Hepatocyte (in vitro differentiated cells): Measurements from ENCODE around the gene CNOT9. TPM values are rescaled to one million over a fixed set of nuclear protein-coding genes. Genes with fewer than 3 reads are reported as not detected.
A peak's percentile ranks its signal among the peaks of the same experiment; 100 is the strongest.

Experiments
- DNase-seq: peaks from one replicate; pipeline ENCODE4 v3.0.0-alpha.2; 2016; ENCODE audit warnings: low spot score
- H2AFZ ChIP-seq: fragments of 200-600 bp; sonication (generic); 2 replicates; pipeline ENCODE4 v1.6.0; 2016; ENCODE audit warnings: antibody characterized with exemption, mild to moderate bottlenecking
- H3K27ac ChIP-seq: fragments of 200-600 bp; sonication (generic); 2 replicates; pipeline ENCODE4 v1.5.1; 2016; ENCODE audit warnings: mild to moderate bottlenecking
- H3K27me3 ChIP-seq: fragments of 200-600 bp; sonication (generic); 2 replicates; pipeline ENCODE4 v1.6.1; 2016
- H3K36me3 ChIP-seq: fragments of 200-600 bp; sonication (generic); replicated peaks from 2 replicates; pipeline ENCODE4 v1.5.1; 2016; ENCODE audit warnings: low read depth; ENCODE audit not compliant: insufficient read depth
- H3K4me1 ChIP-seq: fragments of 200-600 bp; sonication (generic); 2 replicates; pipeline ENCODE4 v1.5.1; 2016; ENCODE audit warnings: mild to moderate bottlenecking, moderate library complexity; ENCODE audit not compliant: insufficient read depth
- H3K4me2 ChIP-seq: fragments of 200-600 bp; sonication (generic); 2 replicates; pipeline ENCODE4 v1.6.0; 2016
- H3K4me3 ChIP-seq: fragments of 200-600 bp; sonication (generic); 2 replicates; pipeline ENCODE4 v1.5.1; 2016; ENCODE audit warnings: mild to moderate bottlenecking
- H3K79me2 ChIP-seq: fragments of 200-600 bp; sonication (generic); 2 replicates; pipeline ENCODE4 v1.6.0; 2017; ENCODE audit warnings: mild to moderate bottlenecking
- H3K9me2 ChIP-seq: fragments of 200-600 bp; sonication (generic); replicated peaks from 2 replicates; pipeline ENCODE4 v1.6.0; 2017; ENCODE audit warnings: mild to moderate bottlenecking; ENCODE audit not compliant: insufficient read depth
- H3K9me3 ChIP-seq: fragments of 200-600 bp; sonication (generic); 2 replicates; pipeline ENCODE4 v1.5.1; 2016; ENCODE audit warnings: low read depth, mild to moderate bottlenecking
- H4K20me1 ChIP-seq: fragments of 200-600 bp; sonication (generic); 2 replicates; pipeline ENCODE4 v1.6.0; 2016; ENCODE audit warnings: mild to moderate bottlenecking; ENCODE audit not compliant: insufficient read depth, poor library complexity, severe bottlenecking
- EZH2 ChIP-seq: fragments of 200-600 bp; sonication (generic); IDR thresholded peaks from 2 replicates; pipeline ENCODE4 v1.6.1; 2016; ENCODE audit warnings: antibody characterized with exemption, mild to moderate bottlenecking, borderline replicate concordance
- EZH2phosphoT487 ChIP-seq: fragments of 200-600 bp; sonication (generic); IDR thresholded peaks from one replicate; pipeline ENCODE4 v1.6.1; 2018; ENCODE audit warnings: antibody characterized with exemption, mild to moderate bottlenecking, low read depth, moderate library complexity; ENCODE audit not compliant: unreplicated experiment, severe bottlenecking
- WGBS: methylation state at CpG from one replicate; pipeline ENCODE4 v1.1.6; 2016; ENCODE audit warnings: low lambda C conversion rate; ENCODE audit errors: missing lambda C conversion rate; 5-methylcytosine and 5-hydroxymethylcytosine counted together
- polyA plus RNA-seq: library from polyadenylated mRNA; unstranded; fragments of >200 nt; fragmentation: Nextera tagmentation; extraction: Ambion mirVana; gene quantifications from 2 replicates; pipeline ENCODE4 v1.2.1, GENCODE V29; 2016
- total RNA-seq: library from RNA; depleted of rRNA; stranded (reverse); fragments of >200 nt; gene quantifications from 2 replicates; pipeline ENCODE4 v1.2.3, GENCODE V29; 2014
- TF ChIP-seq, protein P1 (sequence below): fragments of 200-600 bp; sonication (generic); IDR thresholded peaks from 2 replicates; pipeline ENCODE4 v1.5.1; 2016; ENCODE audit warnings: antibody characterized with exemption, mild to moderate bottlenecking; ENCODE audit not compliant: poor library complexity

CNOT9 gene
- total and polyA plus RNA-seq, 2 experiments from 2014 or later = 21.4 to 51.3 TPM

DNA sequence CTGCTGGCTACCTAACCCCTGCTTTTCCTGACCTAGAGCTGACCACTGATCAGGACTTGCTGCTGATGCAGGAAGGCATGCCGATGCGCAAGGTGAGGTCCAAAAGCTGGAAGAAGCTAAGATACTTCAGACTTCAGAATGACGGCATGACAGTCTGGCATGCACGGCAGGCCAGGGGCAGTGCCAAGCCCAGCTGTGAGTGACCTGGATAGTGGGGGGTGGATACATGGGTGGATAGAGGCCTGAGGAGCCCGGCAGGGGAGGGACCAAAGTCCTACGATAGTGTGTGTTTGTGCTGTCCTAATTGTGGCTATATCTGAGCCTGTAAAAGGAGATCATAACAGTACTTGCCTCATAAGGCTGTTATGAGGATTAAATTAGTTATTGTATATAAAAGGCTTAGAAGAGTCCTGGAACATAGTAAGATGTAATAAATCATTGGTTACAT is 47.3 kb downstream of the CNOT9 start:
- H3K36me3 ChIP-seq = no peaks in the 10 kb centered on the region
- peak; percentile 50 for DNase-seq
- H3K9me3 ChIP-seq = no peaks in the 10 kb centered on the region
- no peaks in the 10 kb centered on the region for H4K20me1 ChIP-seq
- WGBS = 65% methylated on average over 6 of the region's 6 CpGs
- no peak overlapping the region for H2AFZ ChIP-seq
- TF ChIP-seq, protein P1, sequence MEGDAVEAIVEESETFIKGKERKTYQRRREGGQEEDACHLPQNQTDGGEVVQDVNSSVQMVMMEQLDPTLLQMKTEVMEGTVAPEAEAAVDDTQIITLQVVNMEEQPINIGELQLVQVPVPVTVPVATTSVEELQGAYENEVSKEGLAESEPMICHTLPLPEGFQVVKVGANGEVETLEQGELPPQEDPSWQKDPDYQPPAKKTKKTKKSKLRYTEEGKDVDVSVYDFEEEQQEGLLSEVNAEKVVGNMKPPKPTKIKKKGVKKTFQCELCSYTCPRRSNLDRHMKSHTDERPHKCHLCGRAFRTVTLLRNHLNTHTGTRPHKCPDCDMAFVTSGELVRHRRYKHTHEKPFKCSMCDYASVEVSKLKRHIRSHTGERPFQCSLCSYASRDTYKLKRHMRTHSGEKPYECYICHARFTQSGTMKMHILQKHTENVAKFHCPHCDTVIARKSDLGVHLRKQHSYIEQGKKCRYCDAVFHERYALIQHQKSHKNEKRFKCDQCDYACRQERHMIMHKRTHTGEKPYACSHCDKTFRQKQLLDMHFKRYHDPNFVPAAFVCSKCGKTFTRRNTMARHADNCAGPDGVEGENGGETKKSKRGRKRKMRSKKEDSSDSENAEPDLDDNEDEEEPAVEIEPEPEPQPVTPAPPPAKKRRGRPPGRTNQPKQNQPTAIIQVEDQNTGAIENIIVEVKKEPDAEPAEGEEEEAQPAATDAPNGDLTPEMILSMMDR = no peak
- TF ChIP-seq EZH2 (no peak), EZH2phosphoT487 (no peak)
- no peaks in the 10 kb centered on the region for H3K9me2 ChIP-seq
- no peaks in the 10 kb centered on the region for H3K27me3 ChIP-seq
- H3K4me2 ChIP-seq = no peak overlapping the region
- no peaks in the 10 kb centered on the region for H3K4me1 ChIP-seq
- H3K4me3 ChIP-seq = no peak overlapping the region
- H3K79me2 ChIP-seq = no peaks in the 10 kb centered on the region
- H3K27ac ChIP-seq = no peak overlapping the region

DNA sequence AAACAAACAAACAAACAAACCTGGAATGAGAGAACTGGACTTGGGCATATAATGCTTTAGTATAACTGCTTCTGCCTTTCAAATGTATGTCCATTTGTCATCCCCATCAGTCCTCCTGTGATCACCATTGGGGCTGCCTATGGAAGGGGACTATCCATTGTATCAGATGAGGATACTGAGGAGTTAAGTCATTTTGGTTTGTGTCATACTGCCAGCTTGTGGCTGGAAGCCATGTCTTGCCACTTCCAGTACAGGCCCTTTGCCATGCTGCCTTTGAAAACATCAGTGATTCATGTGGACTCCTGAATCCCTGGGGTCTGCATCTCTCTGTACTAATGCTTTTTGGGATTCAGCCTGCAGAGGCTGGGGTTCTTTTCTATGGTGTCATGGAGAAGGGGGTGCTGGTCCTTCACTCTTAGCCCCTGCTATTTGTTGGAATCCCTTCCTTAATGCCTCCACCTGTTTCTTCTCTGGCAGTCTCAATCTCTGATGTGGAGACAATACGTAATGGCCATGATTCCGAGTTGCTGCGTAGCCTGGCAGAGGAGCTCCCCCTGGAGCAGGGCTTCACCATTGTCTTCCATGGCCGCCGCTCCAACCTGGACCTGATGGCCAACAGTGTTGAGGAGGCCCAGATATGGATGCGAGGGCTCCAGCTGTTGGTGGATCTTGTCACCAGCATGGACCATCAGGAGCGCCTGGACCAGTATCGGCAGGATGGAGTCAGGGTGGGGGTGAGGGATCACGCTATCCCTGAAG is 49.6 kb downstream of the CNOT9 start:
- Histone ChIP-seq H3K79me2 (no peaks in the 10 kb centered on the region), H3K4me3 (no peak overlapping the region), H3K36me3 (no peaks in the 10 kb centered on the region), H3K4me2 (no peak overlapping the region), H3K27ac (no peak overlapping the region), H2AFZ (no peak overlapping the region), H4K20me1 (no peaks in the 10 kb centered on the region), H3K4me1 (no peaks in the 10 kb centered on the region), H3K9me2 (no peaks in the 10 kb centered on the region), H3K27me3 (no peaks in the 10 kb centered on the region), H3K9me3 (no peaks in the 10 kb centered on the region)
- DNase-seq = no peak
- TF ChIP-seq, protein P1 = no peak
- TF ChIP-seq EZH2 = no peak
- TF ChIP-seq EZH2phosphoT487 = no peak
- 91% methylated on average over 9 of the region's 9 CpGs for WGBS

DNA sequence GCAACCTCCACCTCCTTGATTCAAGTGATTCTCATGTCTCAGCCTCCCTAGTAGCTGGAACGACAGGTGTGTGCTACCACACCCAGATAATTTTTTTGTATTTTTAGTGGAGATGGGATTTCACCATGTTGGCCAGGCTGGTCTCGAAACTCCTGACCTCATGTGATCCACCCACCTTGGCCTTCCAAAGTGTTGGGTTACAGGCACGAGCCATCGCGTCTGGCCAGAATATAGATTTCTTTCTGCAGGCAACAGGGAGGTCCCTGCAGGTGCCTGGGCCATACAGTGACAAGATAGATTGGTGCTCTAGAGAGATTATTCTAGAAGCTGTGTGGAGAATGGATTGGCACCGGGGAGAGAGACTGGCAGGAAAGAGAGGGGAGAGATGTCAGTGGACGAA is 52.4 kb downstream of the CNOT9 start:
- H3K9me2 ChIP-seq = no peaks in the 10 kb centered on the region
- H2AFZ ChIP-seq = no peak overlapping the region
- H3K36me3 ChIP-seq = no peaks in the 10 kb centered on the region
- WGBS = 78% methylated on average over 7 of the region's 7 CpGs
- DNase-seq = no peak
- no peaks in the 10 kb centered on the region for H3K79me2 ChIP-seq
- no peaks in the 10 kb centered on the region for H4K20me1 ChIP-seq
- TF ChIP-seq, protein P1 = no peak
- TF ChIP-seq EZH2phosphoT487 (no peak), EZH2 (no peak)
- no peaks in the 10 kb centered on the region for H3K9me3 ChIP-seq
- H3K27me3 ChIP-seq = no peaks in the 10 kb centered on the region
- H3K4me2 ChIP-seq = no peak overlapping the region
- H3K27ac ChIP-seq = no peak overlapping the region
- H3K4me3 ChIP-seq = no peak overlapping the region
- H3K4me1 ChIP-seq = no peaks in the 10 kb centered on the region
